Pancreas (tissue), 10 donors: ENCODE results near the gene PACRG. TPM values are rescaled to one million over a fixed set of nuclear protein-coding genes. Genes with fewer than 3 reads are reported as not detected.
A peak's percentile ranks its signal among the peaks of the same experiment; 100 is the strongest.

Experiments used
- ATAC-seq, 4 donors: fragments of 200-7000 bp; cut with Tn5 transposase; one replicate each; pipeline versions ENCODE4 v1.8.0 to v1.9.1; 2020; ENCODE audit warnings: mild to moderate bottlenecking in 4 of 4, moderate library complexity in 4 of 4
- DNase-seq, 6 donors: peaks; one replicate each; pipeline ENCODE4 v3.0.0-alpha.2; 2020
- FAIRE-seq: peaks from 2 replicates; lab custom pipeline; 2012; peaks lifted over from hg19 to GRCh38; lab: Jason Lieb, UNC
- H3K27ac ChIP-seq, 4 donors: fragments of 200-600 bp; sonication (generic); 1 replicate in 3 of 4; 2 replicates in 1 of 4; pipeline versions ENCODE4 v1.5.0 to v1.8.0; 2020
- H3K27me3 ChIP-seq, 4 donors: fragments of 200-600 bp; one replicate each; pipeline ENCODE4 v1.8.0; 2021
- H3K36me3 ChIP-seq, 3 donors: fragments of 200-600 bp; sonication (generic) in 1 of 3; one replicate each; pipeline versions ENCODE4 v1.5.0 to v1.8.0; 2020 to 2021
- H3K4me1 ChIP-seq, 3 donors: fragments of 200-600 bp; one replicate each; pipeline ENCODE4 v1.8.0; 2021
- H3K4me3 ChIP-seq, 4 donors: fragments of 200-600 bp; sonication (generic) in 2 of 4; one replicate each; pipeline versions ENCODE4 v1.5.0 to v1.8.0; 2020 to 2021
- H3K9me3 ChIP-seq, 4 donors: fragments of 200-600 bp; one replicate each; pipeline ENCODE4 v1.8.0; 2021
- WGBS, 2 donors: extraction: QIAGEN DNeasy Blood & Tissue Kit; methylation state at CpG; one replicate each; pipeline ENCODE4 v1.1.7; 2013; 5-methylcytosine and 5-hydroxymethylcytosine counted together
- intact Hi-C, 3 donors: fragments of 100-400 bp; cut with DNase I; formaldehyde crosslinking; loops; one replicate each; pipeline versions ENCODE4 v1.11.1 to v1.14.2; 2022
- polyA plus RNA-seq, 2 donors: library from polyadenylated mRNA; stranded (reverse); fragments of 200-250 nt; gene quantifications; one replicate each; pipeline ENCODE4 v1.2.3, GENCODE V29; 2013
- total RNA-seq, 6 donors: library from RNA; stranded (reverse); fragmentation: NEBNext Ultra II Directional in 4 of 6; extraction: Animal tissue kit (Norgen Biotek cat#: 25700) in 4 of 6; gene quantifications; one replicate each; pipeline versions ENCODE4 v1.2.1 to v1.2.4, GENCODE V29; 2021 to 2023
- TF ChIP-seq, protein P1 (sequence below), 4 donors: fragments of 200-600 bp; sonication (generic) in 3 of 4; IDR thresholded peaks; one replicate each; pipeline versions ENCODE4 v1.5.0 to v1.8.0; 2021; ENCODE audit warnings: antibody characterized with exemption in 4 of 4
- donor health status: healthy with polysubstance abuse.
- donor health status: DM: no; HTN: no; CAD: no; lungs with moderate emphysema.
- donor health status: DM: no; HTN: no; CAD: no.
- donor health status: control.
- donor health status: control.
- donor health status: Bipolar disorder and iron deficiency.
- donor health status: DM: yes; HTN: yes; CAD: no.
- donor health status: DM: no; HTN: no; CAD: no.
- donor health status: DM: no; HTN: no; CAD: no.
- donor health status: DM: yes; HTN: yes; CAD: no.

The PACRG gene
- total and polyA plus RNA-seq, 8 donors: 2.5 to 7.1 (median 3.5) TPM

GRCh38 chr6:162688751-162689345, 38.9 kb upstream of the PACRG start:
- H3K36me3 ChIP-seq: no peaks in the 10 kb centered on the region
- ATAC-seq (no peak), DNase-seq (no peak), FAIRE-seq (no peak)
- intact Hi-C loops: no loop called here
- no peaks in the 10 kb centered on the region for H3K9me3 ChIP-seq
- H3K27me3 ChIP-seq: no peaks in the 10 kb centered on the region
- H3K27ac ChIP-seq: no peak overlapping the region
- H3K4me3 ChIP-seq: no peak overlapping the region
- no peaks in the 10 kb centered on the region for H3K4me1 ChIP-seq
- 82% methylated on average over 3 of the region's 3 CpGs for WGBS, 2 donors
- TF ChIP-seq, protein P1, sequence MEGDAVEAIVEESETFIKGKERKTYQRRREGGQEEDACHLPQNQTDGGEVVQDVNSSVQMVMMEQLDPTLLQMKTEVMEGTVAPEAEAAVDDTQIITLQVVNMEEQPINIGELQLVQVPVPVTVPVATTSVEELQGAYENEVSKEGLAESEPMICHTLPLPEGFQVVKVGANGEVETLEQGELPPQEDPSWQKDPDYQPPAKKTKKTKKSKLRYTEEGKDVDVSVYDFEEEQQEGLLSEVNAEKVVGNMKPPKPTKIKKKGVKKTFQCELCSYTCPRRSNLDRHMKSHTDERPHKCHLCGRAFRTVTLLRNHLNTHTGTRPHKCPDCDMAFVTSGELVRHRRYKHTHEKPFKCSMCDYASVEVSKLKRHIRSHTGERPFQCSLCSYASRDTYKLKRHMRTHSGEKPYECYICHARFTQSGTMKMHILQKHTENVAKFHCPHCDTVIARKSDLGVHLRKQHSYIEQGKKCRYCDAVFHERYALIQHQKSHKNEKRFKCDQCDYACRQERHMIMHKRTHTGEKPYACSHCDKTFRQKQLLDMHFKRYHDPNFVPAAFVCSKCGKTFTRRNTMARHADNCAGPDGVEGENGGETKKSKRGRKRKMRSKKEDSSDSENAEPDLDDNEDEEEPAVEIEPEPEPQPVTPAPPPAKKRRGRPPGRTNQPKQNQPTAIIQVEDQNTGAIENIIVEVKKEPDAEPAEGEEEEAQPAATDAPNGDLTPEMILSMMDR (IDR thresholded peaks at IDR 0.05): no peak

GRCh38 chr6:162690158-162690557, 37.6 kb upstream of the PACRG start:
- intact Hi-C loops: no loop called here
- Histone ChIP-seq H3K4me1 (no peaks in the 10 kb centered on the region), H3K9me3 (no peaks in the 10 kb centered on the region), H3K27ac (no peak overlapping the region), H3K27me3 (no peaks in the 10 kb centered on the region), H3K36me3 (no peaks in the 10 kb centered on the region), H3K4me3 (no peak overlapping the region)
- ATAC-seq (no peak), DNase-seq (no peak), FAIRE-seq (no peak)
- WGBS, 2 donors: 73% methylated on average over 5 of the region's 5 CpGs
- TF ChIP-seq, protein P1 (IDR thresholded peaks at IDR 0.05): no peak

DNA sequence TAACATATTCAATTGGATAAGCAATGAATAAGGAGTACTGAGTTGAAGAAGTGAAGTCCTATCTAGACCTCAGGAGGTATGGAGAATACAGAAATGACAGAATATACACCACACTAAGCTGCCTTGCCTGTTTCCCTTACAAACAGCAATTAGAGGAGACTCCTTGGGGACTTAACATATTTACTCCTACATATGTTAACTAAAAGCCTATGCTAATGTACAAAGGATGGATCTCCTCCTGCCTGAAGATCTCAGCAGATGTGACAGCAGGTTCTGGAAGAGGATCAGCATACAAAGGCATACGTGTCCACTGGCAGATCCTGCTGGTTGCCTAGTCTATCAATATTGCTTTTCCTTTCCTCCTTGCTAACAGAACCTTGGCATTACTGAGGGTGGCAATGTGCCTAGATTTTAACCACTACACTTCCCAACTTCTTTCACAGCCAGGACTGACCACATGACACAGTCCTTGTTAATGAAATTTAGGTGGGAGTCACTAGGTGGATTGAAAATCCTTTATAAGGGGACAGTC, 29.8 kb upstream of the PACRG start:
- FAIRE-seq: no peak
- 19 to 23% methylated on average over 1 of the region's 1 CpG for WGBS, 2 donors
- Histone ChIP-seq H3K9me3 (no peaks in the 10 kb centered on the region), H3K27me3 (no peaks in the 10 kb centered on the region), H3K4me1 (peaks cover 0 to 11% (median 0%) of the 10 kb centered on the region in 3 donors), H3K4me3 (no peak overlapping the region), H3K36me3 (no peaks in the 10 kb centered on the region), H3K27ac (no peak overlapping the region)
- no peak for DNase-seq
- intact Hi-C loops: no loop called here
- ATAC-seq: peak in 3 of 4 donors; percentile 51 to 83 (median 57)
- TF ChIP-seq, protein P1 (IDR thresholded peaks at IDR 0.05): no peak

DNA sequence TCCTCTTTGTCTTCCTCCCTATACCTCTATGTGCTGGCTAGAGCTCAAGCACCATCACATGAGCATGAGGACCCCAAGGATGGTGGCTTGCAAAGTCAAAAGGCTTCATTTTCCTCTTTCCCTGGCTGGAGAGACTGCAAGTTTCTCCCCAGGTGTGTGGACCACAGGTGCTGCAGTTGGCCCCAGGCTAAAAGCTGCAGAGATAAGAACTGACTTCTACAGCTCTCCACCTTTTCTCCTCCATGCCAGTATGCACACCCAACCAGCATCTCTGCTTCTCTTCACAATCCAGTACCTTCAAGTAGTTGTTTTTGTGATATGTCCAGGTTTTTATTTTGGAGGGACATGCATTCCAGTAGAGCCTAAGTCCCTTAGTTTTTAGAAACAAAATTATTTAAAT, 29.3 kb upstream of the PACRG start:
- no peaks in the 10 kb centered on the region for H3K36me3 ChIP-seq
- H3K27me3 ChIP-seq: no peaks in the 10 kb centered on the region
- intact Hi-C loops: no loop called here
- no peak for FAIRE-seq
- H3K27ac ChIP-seq: no peak overlapping the region
- no peaks in the 10 kb centered on the region for H3K9me3 ChIP-seq
- DNase-seq: no peak
- H3K4me1 ChIP-seq: peaks cover 0 to 11% (median 0%) of the 10 kb centered on the region in 3 donors
- H3K4me3 ChIP-seq: no peak overlapping the region
- TF ChIP-seq, protein P1 (IDR thresholded peaks at IDR 0.05): no peak
- peak in 3 of 4 donors; percentile 19 to 60 (median 53) for ATAC-seq

DNA sequence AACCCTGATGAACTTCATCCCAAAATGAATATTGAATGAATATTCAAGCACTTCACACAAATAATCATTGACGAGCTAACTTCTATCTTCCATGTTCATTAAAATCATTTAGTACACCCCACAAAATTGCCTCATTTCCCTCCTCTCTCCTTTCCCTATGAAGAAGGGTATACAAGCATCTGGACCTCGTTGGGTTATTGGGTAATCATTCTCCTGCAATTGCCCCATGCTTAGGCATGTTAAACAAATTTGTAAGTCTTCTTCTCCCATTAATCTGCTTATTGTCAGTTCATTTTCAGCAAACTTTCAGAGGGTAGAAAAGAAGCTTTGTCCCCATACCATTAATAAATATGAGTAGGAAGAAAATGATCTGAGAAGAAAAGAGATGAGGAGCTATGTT, 27.8 kb upstream of the PACRG start:
- ATAC-seq (no peak), DNase-seq (no peak), FAIRE-seq (no peak)
- Histone ChIP-seq H3K4me1 (peaks cover 0 to 11% (median 0%) of the 10 kb centered on the region in 3 donors), H3K27ac (no peak overlapping the region), H3K27me3 (no peaks in the 10 kb centered on the region), H3K4me3 (no peak overlapping the region), H3K9me3 (no peaks in the 10 kb centered on the region), H3K36me3 (no peaks in the 10 kb centered on the region)
- intact Hi-C loops: no loop called here
- WGBS, 2 donors: 65 to 69% methylated on average over 2 of the region's 2 CpGs
- TF ChIP-seq, protein P1 (IDR thresholded peaks at IDR 0.05): no peak
